Endothelial cell (in vitro differentiated cells): ENCODE results near the gene CXCL5. TPM values are rescaled to one million over a fixed set of nuclear protein-coding genes. Genes with fewer than 3 reads are reported as not detected.
"Not testable (repeated sequence)": the region's sequence is repeated elsewhere in the genome, so short reads cannot be mapped to it uniquely, and the experiment has no call there.

Source experiments
- DNase-seq: peaks from one replicate; pipeline ENCODE4 v3.0.0; 2021; ENCODE audit warnings: low spot score
- H3K27ac Mint-ChIP-seq: one replicate; pipeline ENCODE4 v1.8.0; 2021; ENCODE audit warnings: mixed read lengths, inconsistent platforms; ENCODE audit not compliant: unreplicated experiment
- H3K27me3 Mint-ChIP-seq: one replicate; pipeline ENCODE4 v1.8.0; 2021; ENCODE audit warnings: mild to moderate bottlenecking, moderate library complexity, mixed read lengths, inconsistent platforms; ENCODE audit not compliant: unreplicated experiment
- H3K36me3 Mint-ChIP-seq: one replicate; pipeline ENCODE4 v1.8.0; 2021; ENCODE audit warnings: mild to moderate bottlenecking, low read depth, mixed read lengths, inconsistent platforms; ENCODE audit not compliant: unreplicated experiment
- H3K4me1 Mint-ChIP-seq: one replicate; pipeline ENCODE4 v1.8.0; 2021; ENCODE audit warnings: mild to moderate bottlenecking, mixed read lengths, inconsistent platforms; ENCODE audit not compliant: unreplicated experiment
- H3K4me3 Mint-ChIP-seq: one replicate; pipeline ENCODE4 v1.8.0; 2021; ENCODE audit warnings: mild to moderate bottlenecking, mixed read lengths, inconsistent platforms; ENCODE audit not compliant: unreplicated experiment
- H3K9me3 Mint-ChIP-seq: one replicate; pipeline ENCODE4 v1.8.0; 2021; ENCODE audit warnings: mixed read lengths, inconsistent platforms; ENCODE audit not compliant: unreplicated experiment
- total RNA-seq: library from RNA; stranded (reverse); fragmentation: NEBNext Ultra II Directional; extraction: Animal tissue kit (Norgen Biotek cat#: 25700); gene quantifications from one replicate; pipeline ENCODE4 v1.2.1, GENCODE V29; 2021; ENCODE audit not compliant: unreplicated experiment
- TF ChIP-seq, protein P1 (sequence below): fragments of 200-600 bp; sonication (generic); IDR thresholded peaks from one replicate; pipeline ENCODE4 v1.5.0; 2021; ENCODE audit warnings: antibody characterized with exemption; ENCODE audit not compliant: unreplicated experiment

CXCL5 gene
- total RNA-seq, 1 donor from 2014 or later, result 3.4 TPM

DNA sequence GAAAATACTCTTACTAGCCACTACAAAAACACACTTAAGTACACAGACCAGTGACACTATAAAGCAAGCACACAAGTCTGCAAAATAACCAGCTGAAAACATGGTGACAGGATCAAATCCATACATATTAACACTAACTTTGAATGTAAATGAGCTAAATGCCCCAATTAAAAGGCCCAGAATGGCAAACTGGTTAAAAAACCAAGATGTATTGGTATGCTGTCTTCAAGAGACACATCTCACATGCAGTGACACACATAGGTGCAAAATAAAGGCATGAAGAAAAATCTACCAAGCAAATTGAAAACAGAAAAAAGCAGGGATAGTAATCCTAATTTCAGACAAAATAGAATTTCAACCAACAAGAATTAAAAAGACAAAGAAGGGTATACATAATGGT is 27.5 kb downstream of the CXCL5 start:
- Mint-ChIP-seq H3K4me3 (no peak overlapping the region), H3K36me3 (no peaks in the 10 kb centered on the region), H3K9me3 (no peaks in the 10 kb centered on the region), H3K27me3 (no peaks in the 10 kb centered on the region), H3K4me1 (no peaks in the 10 kb centered on the region), H3K27ac (no peak overlapping the region)
- DNase-seq, result no peak
- TF ChIP-seq, protein P1, sequence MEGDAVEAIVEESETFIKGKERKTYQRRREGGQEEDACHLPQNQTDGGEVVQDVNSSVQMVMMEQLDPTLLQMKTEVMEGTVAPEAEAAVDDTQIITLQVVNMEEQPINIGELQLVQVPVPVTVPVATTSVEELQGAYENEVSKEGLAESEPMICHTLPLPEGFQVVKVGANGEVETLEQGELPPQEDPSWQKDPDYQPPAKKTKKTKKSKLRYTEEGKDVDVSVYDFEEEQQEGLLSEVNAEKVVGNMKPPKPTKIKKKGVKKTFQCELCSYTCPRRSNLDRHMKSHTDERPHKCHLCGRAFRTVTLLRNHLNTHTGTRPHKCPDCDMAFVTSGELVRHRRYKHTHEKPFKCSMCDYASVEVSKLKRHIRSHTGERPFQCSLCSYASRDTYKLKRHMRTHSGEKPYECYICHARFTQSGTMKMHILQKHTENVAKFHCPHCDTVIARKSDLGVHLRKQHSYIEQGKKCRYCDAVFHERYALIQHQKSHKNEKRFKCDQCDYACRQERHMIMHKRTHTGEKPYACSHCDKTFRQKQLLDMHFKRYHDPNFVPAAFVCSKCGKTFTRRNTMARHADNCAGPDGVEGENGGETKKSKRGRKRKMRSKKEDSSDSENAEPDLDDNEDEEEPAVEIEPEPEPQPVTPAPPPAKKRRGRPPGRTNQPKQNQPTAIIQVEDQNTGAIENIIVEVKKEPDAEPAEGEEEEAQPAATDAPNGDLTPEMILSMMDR, result no peak

DNA sequence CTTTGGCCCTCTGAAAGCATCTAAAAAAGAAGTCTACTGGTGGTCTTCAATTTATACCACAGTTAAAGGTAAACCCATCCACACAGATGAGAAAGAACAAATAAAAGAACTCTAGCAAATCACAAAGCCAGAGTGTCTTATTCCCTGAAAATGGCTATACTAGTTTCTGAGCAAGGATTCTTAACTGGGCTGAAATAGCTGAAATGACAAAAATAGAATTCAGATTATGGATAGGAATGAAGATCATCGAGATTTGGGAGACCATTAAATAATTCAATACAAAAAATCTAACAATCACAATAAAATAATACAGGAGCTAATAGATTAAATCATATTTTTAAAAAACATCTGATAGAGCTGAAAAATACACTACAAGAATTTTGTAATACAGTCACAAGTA is 28.5 kb downstream of the CXCL5 start:
- H3K9me3 Mint-ChIP-seq, result no peaks in the 10 kb centered on the region
- H3K4me1 Mint-ChIP-seq, result no peaks in the 10 kb centered on the region

DNA sequence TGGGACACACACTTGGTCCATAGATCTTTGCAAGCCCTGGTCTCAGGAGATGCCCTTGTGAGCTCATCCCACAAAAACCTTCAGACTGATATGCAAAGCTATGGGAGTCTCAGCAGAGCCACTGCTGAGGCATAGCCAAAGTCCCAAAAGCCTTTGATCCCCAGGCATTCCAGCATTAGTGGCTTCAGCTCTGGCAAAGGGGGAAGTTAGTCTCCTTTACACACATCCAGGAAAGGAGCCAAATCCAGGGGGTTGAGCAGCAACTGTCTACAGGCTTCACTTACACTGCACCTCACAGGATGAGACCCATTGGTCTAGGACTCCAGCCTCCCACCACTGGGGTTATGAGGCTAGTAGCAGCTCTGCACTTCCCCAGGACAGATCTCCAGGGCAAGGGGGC is 30.6 kb downstream of the CXCL5 start:
- Mint-ChIP-seq H3K36me3 (no peaks in the 10 kb centered on the region), H3K4me1 (no peaks in the 10 kb centered on the region), H3K27ac (no peak overlapping the region), H3K27me3 (no peaks in the 10 kb centered on the region), H3K4me3 (no peak overlapping the region), H3K9me3 (no peaks in the 10 kb centered on the region)
- no peak for DNase-seq
- TF ChIP-seq, protein P1, result no peak

More for the DNA sequence above, 28.5 kb downstream of the CXCL5 start:
- H3K27me3 Mint-ChIP-seq, result no peaks in the 10 kb centered on the region
- TF ChIP-seq, protein P1, result no peak
- no peaks in the 10 kb centered on the region for H3K36me3 Mint-ChIP-seq
- no peak overlapping the region for H3K4me3 Mint-ChIP-seq
- DNase-seq, result no peak
- no peak overlapping the region for H3K27ac Mint-ChIP-seq

DNA sequence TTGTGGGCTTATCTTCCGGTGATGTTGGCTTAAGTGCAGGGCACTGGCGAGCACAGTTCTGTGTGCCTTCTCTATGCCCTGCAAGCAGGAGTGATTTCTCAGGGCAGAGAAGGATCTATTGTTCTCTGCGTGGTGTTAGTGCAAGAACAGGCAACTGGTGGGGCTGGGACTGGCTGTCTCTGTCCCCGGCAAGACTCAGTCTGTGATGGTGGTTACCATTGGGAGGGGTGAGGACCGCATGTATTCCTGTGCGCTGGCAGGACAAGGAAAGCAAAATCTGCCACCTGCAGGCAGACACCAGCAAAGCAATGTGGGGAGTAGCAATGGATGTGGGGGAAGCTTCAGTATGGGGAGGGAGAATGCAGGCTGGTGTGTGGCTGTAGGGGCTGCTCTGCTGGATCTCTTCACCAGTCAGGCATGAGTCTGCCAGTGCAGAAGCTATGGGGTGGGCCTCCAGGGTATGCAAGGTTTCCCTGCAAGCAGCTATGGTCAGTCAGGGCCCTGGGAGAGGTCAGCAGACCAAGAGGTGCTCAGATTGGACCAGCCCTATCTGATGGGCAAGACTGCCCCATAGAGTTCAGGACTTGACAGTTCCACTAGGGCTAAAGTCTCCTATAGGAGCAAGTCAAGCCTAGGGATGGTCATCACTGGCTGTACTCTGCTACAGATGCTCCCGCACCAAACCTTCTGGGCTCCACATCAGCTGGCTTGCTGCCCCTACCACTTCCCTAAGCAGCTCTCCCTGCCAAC is 33.4 kb downstream of the CXCL5 start:
- H3K27ac Mint-ChIP-seq, result no peak overlapping the region
- no peaks in the 10 kb centered on the region for H3K36me3 Mint-ChIP-seq
- H3K27me3 Mint-ChIP-seq, result no peaks in the 10 kb centered on the region
- DNase-seq, result peak; percentile 41
- no peaks in the 10 kb centered on the region for H3K9me3 Mint-ChIP-seq
- TF ChIP-seq, protein P1, result peak; percentile 42
- no peaks in the 10 kb centered on the region for H3K4me1 Mint-ChIP-seq
- no peak overlapping the region for H3K4me3 Mint-ChIP-seq

DNA sequence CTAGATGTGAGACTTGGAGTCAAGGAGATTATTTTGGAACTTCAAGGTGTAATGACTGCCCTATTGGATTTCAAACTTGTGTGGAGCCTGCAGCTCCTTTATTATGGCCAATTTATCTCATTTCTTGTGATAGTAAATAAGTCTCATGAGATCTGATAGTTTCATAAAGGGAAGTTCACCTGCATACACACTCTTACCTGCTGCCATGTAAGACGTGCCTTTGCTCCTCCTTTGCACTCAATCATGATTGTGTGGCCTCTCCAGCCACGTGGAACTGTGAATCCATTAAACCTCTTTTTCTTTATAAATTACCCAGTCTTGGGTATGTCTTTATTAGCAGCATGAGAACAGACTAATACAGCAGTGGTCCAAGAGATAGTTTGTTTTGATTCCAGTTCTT is 35.8 kb downstream of the CXCL5 start:
- Mint-ChIP-seq H3K27me3 (no peaks in the 10 kb centered on the region), H3K4me1 (no peaks in the 10 kb centered on the region), H3K4me3 (no peak overlapping the region), H3K36me3 (no peaks in the 10 kb centered on the region), H3K27ac (no peak overlapping the region), H3K9me3 (no peaks in the 10 kb centered on the region)
- no peak for DNase-seq
- TF ChIP-seq, protein P1, result no peak

DNA sequence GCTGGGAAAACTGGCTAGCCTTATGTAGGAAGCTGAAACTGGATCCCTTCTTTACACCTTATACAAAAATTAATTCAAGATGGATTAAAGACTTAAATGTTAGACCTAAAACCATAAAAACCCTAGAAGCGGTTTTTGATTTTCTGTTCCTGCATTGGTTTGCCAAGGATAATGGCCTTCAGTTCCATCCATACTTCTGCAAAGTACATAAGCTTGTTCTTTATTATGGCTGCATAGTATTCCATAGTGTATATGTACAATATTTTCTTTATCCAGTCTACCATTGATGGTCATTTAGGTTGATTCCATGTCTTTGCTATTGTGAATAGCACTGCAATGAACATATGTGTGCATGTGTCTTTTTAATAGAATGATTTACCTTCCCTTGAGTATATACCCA is 39.4 kb downstream of the CXCL5 start:
- not testable (repeated sequence) for H3K27ac Mint-ChIP-seq, H3K4me3 Mint-ChIP-seq, H3K4me1 Mint-ChIP-seq, H3K27me3 Mint-ChIP-seq, H3K9me3 Mint-ChIP-seq, DNase-seq
- H3K36me3 Mint-ChIP-seq, result peaks cover 12% of the 10 kb centered on the region
